Liver (tissue), 3 donors: ENCODE measurements around the gene FAM185A.
"Not testable (repeated sequence)": the region's sequence is repeated elsewhere in the genome, so short reads cannot be mapped to it uniquely, and the experiment has no call there.

ENCODE experiments used
- CTCF ChIP-seq: fragments of 150-350 bp; IDR thresholded peaks from 2 replicates; pipeline ENCODE4 v1.5.1; 2017; ENCODE audit warnings: improper control_type of control experiment, low read depth, low read length; ENCODE audit not compliant: missing input control
- JUND ChIP-seq, 2 donors: IDR thresholded peaks; 2 replicates each; pipeline ENCODE4 v1.6.1; 2016; ENCODE audit warnings: antibody characterized with exemption in 2 of 2
- SP1 ChIP-seq: IDR thresholded peaks from 2 replicates; pipeline ENCODE4 v1.6.1; 2018; ENCODE audit warnings: antibody characterized with exemption, mild to moderate bottlenecking
- donor health status: healthy.
- donor health status: healthy.

GRCh38 chr7:102748605-102749444 lies at the start of gene FAM185A:
- not testable (repeated sequence) for TF ChIP-seq CTCF
- TF ChIP-seq JUND (IDR thresholded peaks at IDR 0.05): peak in 1 of 2 donors; percentile 41
- TF ChIP-seq SP1: peak; percentile 94
